Activated naive CD4-positive, alpha-beta T cell treated with anti-CD3 and anti-CD28 coated beads, Interleukin-2, amount 50 U/mL, for 72 hours (primary cell): ENCODE data around the gene ATP6V0A1. TPM values are rescaled to one million over a fixed set of nuclear protein-coding genes. Genes with fewer than 3 reads are reported as not detected.
A peak's percentile ranks its signal among the peaks of the same experiment; 100 is the strongest.

Experiments used
- ATAC-seq, 2 donors: fragments of 150-1000 bp; cut with Tn5 transposase; 2 replicates each; pipeline ENCODE4 v1.10.0; 2021; ENCODE audit warnings: mild to moderate bottlenecking in 2 of 2, moderate library complexity in 2 of 2
- DNase-seq, 2 donors: peaks; one replicate each; pipeline ENCODE4 v3.0.0; 2021 to 2022; ENCODE audit warnings: low spot score in 2 of 2
- H3K27ac Mint-ChIP-seq, 2 donors: one replicate each; pipeline ENCODE4 v1.8.0; 2022; ENCODE audit warnings: mild to moderate bottlenecking in 2 of 2, mixed read lengths in 2 of 2
- H3K36me3 Mint-ChIP-seq, 2 donors: one replicate each; pipeline ENCODE4 v1.8.0; 2022; ENCODE audit warnings: mixed read lengths in 2 of 2
- H3K9me3 Mint-ChIP-seq, 2 donors: one replicate each; pipeline ENCODE4 v1.8.0; 2022; ENCODE audit warnings: mixed read lengths in 2 of 2
- total RNA-seq, 2 donors: library from RNA; stranded (reverse); gene quantifications; one replicate each; pipeline ENCODE4 v1.2.3, GENCODE V29; 2022

Gene ATP6V0A1
- total RNA-seq, 2 donors from 2014 or later = 14.9 to 25.5 TPM

- ATAC-seq (no peak), DNase-seq (no peak)
- Mint-ChIP-seq H3K36me3 (peaks cover 0 to 4% of the 10 kb centered on the region in 2 donors), H3K9me3 (no peaks in the 10 kb centered on the region), H3K27ac (peak overlapping the region in 1 of 2 donors; percentile 70)
Observed at GRCh38 chr17:42520540-42520951, 61.9 kb downstream of the ATP6V0A1 start.

- no peak overlapping the region for H3K27ac Mint-ChIP-seq
- H3K9me3 Mint-ChIP-seq = no peaks in the 10 kb centered on the region
- ATAC-seq = peak; percentile 42 to 47
- no peak for DNase-seq
- H3K36me3 Mint-ChIP-seq = peaks cover 0 to 4% of the 10 kb centered on the region in 2 donors
Observed at GRCh38 chr17:42521036-42521435, 62.4 kb downstream of the ATP6V0A1 start.

- Mint-ChIP-seq H3K9me3 (no peaks in the 10 kb centered on the region), H3K27ac (no peak overlapping the region), H3K36me3 (peaks cover 0 to 4% of the 10 kb centered on the region in 2 donors)
- ATAC-seq (no peak), DNase-seq (no peak)
Observed at GRCh38 chr17:42521666-42522262, 63.1 kb downstream of the ATP6V0A1 start.

GRCh38 chr17:42522263-42522790, 63.6 kb downstream of the ATP6V0A1 start:
- Mint-ChIP-seq H3K27ac (peak overlapping the region in 1 of 2 donors; percentile 27), H3K9me3 (no peaks in the 10 kb centered on the region), H3K36me3 (peaks cover 0 to 4% of the 10 kb centered on the region in 2 donors)
- no peak for DNase-seq
- no peak for ATAC-seq

DNA sequence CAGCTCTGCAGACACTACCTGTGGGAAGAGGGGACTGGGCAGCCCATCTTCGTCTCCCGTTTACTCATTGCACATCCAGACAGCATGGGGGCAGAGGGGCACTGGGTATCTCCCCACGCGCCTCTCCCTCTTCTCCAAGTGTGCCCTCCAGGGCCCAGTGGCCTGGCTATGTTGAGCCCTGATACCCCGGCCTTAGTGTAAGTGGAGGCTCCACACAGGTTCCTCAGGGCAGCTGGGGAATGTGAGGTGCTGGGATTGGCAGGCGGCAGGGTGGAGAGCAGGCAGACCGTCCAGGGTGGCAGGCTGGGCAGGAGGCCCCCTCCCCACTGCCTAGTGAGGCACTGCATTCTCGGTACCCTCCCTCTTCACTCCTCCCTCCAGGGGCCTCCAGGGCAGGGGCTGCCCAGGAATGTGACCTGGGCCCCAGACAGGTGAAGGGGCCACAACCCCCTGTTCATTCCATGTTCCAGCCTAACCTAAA, 64.2 kb downstream of the ATP6V0A1 start:
- ATAC-seq (no peak), DNase-seq (no peak)
- peak overlapping the region in 1 of 2 donors; percentile 27 for H3K27ac Mint-ChIP-seq
- H3K9me3 Mint-ChIP-seq = no peaks in the 10 kb centered on the region
- H3K36me3 Mint-ChIP-seq = peaks cover 0 to 4% of the 10 kb centered on the region in 2 donors

DNA sequence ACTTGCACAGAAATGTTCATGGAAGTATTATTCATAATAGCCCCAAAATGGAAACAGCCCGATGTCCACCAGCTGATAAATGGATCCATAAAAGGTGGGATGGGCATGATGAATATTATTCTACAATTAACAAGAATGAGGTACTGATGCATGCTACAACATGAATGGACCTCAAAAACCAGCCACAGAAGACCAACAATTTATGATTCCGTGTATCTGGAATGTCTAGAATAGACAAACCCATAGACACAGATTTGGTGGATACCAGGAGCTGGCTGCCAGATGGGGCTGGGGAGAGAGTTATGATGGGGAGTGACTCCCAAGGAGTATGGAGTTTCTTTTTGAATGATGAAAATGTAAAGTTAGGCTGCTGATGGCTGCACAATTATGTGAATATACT, 66.5 kb downstream of the ATP6V0A1 start:
- no peaks in the 10 kb centered on the region for H3K9me3 Mint-ChIP-seq
- no peak for ATAC-seq
- no peak for DNase-seq
- peaks cover 0 to 4% of the 10 kb centered on the region in 2 donors for H3K36me3 Mint-ChIP-seq
- H3K27ac Mint-ChIP-seq = no peak overlapping the region

- Mint-ChIP-seq H3K27ac (no peak overlapping the region), H3K9me3 (no peaks in the 10 kb centered on the region), H3K36me3 (peaks cover 0 to 4% of the 10 kb centered on the region in 2 donors)
- ATAC-seq = no peak
- no peak for DNase-seq
Observed at GRCh38 chr17:42526031-42526444, 67.4 kb downstream of the ATP6V0A1 start.

DNA sequence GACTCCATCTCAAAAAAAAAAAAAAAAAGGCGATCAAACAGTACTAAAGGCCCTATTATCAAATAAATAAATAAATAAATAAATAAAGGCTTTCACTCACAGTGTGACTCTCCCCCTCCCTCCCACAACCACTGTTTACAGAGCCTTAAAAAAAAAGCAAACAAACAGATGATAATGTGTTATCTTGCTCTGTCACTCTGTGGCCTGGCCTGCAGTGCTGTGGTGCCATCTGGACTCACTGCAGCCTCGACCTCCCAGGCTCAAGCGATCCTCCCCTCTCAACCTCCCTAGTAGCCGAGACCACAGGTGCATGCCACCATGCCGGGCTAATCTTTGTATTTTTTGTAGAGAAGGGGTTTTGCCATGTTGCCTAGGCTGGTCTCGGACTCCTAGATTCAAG, 69.3 kb downstream of the ATP6V0A1 start:
- DNase-seq (no peak), ATAC-seq (no peak)
- Mint-ChIP-seq H3K27ac (no peak overlapping the region), H3K36me3 (no peaks in the 10 kb centered on the region), H3K9me3 (no peaks in the 10 kb centered on the region)

- H3K36me3 Mint-ChIP-seq = no peaks in the 10 kb centered on the region
- no peak overlapping the region for H3K27ac Mint-ChIP-seq
- ATAC-seq (no peak), DNase-seq (no peak)
- no peaks in the 10 kb centered on the region for H3K9me3 Mint-ChIP-seq
Observed at GRCh38 chr17:42529061-42529460, 70.4 kb downstream of the ATP6V0A1 start.

- DNase-seq (no peak), ATAC-seq (no peak)
- H3K9me3 Mint-ChIP-seq = no peaks in the 10 kb centered on the region
- peak overlapping the region in 1 of 2 donors; percentile 29 for H3K27ac Mint-ChIP-seq
- H3K36me3 Mint-ChIP-seq = peaks cover 0 to 5% of the 10 kb centered on the region in 2 donors
Observed at GRCh38 chr17:42530952-42531454, 72.3 kb downstream of the ATP6V0A1 start.

DNA sequence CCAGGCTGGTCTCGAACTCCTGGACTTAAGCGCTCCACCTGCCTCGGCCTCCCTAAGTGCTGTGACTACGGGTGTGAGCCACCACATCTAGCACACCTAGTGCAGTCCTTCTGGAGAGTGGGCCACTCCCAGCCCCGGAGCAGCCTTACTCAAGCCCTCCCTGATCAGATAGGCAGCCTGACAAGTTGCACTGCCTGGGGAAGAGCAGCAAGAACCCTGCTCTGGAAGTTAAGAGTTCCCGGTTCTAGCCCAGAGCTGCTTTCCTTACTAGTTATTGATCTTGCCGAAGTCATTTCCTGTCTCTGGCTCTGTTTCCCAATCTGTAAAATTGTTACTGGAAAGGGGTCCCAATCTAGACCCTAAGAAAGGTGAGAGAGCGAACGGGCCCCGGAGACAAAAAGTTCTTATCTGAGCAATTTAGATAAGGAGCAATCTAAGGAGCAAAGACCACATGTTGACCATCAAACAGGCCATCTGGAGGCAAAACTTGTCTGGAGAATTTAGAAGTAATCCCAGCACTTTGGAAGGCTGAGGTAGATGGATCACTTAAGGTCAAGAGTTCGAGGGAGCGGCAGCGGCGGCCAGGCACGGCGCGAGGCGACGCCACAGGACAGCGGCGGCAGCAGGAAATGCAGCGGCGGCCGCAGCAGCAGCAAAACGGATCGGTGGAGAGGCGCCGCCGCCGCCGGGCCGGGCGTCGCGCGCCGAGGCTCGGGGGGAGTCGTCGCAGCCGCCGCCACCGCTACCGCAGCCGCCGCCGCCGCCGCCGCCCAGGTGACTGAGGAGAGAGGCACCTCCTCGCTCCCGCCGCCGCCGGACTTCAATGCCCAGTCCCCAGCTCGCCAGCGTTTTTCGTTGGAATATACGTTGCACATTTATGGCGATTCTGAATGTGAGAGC, 73.0 kb downstream of the ATP6V0A1 start:
- H3K27ac Mint-ChIP-seq = peak overlapping the region in 1 of 2 donors; percentile 29
- ATAC-seq (peak; percentile 16 to 23), DNase-seq (peak in 1 of 2 donors; percentile 64)
- H3K9me3 Mint-ChIP-seq = no peaks in the 10 kb centered on the region
- peaks cover 0 to 5% of the 10 kb centered on the region in 2 donors for H3K36me3 Mint-ChIP-seq

DNA sequence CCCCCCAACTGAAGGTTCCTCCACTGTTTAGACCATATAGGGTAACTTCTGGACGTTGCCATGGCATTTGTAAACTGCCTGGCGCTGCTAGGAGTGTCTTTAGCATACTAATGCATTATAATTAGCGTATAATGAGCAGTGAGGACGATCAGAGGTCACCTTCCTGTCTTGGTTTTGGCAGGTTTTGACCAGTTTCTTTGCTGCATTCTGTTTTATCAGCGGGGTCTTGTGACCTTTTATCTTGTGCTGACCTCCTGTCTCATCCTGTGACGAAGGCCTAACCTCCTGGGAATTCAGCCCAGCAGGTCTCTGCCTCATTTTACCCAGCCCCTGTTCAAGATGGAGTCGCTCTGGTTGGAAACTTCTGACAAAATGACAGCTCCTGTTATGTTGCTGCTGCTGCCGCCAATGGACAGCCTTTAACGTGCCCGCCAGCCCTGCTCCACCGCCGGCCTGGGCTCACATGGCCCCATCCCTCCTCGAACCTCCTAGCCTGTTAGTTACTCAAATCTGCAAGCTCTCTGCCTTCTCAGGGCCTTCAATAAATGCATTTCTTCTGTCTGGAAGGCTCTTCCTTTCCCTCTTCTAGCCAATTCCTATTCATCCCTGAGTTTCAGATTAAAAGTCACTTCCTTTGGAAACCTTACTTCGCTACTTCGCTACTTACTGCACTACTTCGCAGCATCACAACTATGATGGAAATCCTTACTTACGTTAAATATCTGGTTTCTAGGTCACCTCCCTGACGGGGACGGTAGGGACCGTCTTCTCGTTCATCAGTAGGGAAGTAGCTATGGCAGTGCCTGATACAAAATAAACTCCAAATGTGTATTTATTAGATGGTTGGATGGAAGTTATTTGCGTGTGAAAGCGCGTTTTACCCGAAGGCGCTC, 76.7 kb downstream of the ATP6V0A1 start:
- peaks cover 5 to 8% of the 10 kb centered on the region in 2 donors for H3K36me3 Mint-ChIP-seq
- DNase-seq = no peak
- no peaks in the 10 kb centered on the region for H3K9me3 Mint-ChIP-seq
- ATAC-seq = no peak
- peak overlapping the region; percentile 46 to 97 for H3K27ac Mint-ChIP-seq

GRCh38 chr17:42536048-42536371, 77.3 kb downstream of the ATP6V0A1 start, which contains the start of gene NAGLU:
Gene NAGLU (plus strand): TSS chr17:42536241. CDS start chr17:42536273, 32 bp downstream.
- peak within 1 kb of the TSS; percentile 92 to 97 for H3K27ac Mint-ChIP-seq
- ATAC-seq (peak; percentile 90 to 92), DNase-seq (peak; percentile 90 to 93)
- peaks cover 7 to 14% of the 10 kb centered on the region in 2 donors for H3K36me3 Mint-ChIP-seq
- no peaks in the 10 kb centered on the region for H3K9me3 Mint-ChIP-seq

- Mint-ChIP-seq H3K27ac (peak overlapping the region; percentile 92 to 97), H3K9me3 (no peaks in the 10 kb centered on the region), H3K36me3 (peaks cover 12 to 16% of the 10 kb centered on the region in 2 donors)
- peak; percentile 75 to 85 for ATAC-seq
- peak; percentile 77 to 89 for DNase-seq
Observed at GRCh38 chr17:42536372-42537155, 77.9 kb downstream of the ATP6V0A1 start.

DNA sequence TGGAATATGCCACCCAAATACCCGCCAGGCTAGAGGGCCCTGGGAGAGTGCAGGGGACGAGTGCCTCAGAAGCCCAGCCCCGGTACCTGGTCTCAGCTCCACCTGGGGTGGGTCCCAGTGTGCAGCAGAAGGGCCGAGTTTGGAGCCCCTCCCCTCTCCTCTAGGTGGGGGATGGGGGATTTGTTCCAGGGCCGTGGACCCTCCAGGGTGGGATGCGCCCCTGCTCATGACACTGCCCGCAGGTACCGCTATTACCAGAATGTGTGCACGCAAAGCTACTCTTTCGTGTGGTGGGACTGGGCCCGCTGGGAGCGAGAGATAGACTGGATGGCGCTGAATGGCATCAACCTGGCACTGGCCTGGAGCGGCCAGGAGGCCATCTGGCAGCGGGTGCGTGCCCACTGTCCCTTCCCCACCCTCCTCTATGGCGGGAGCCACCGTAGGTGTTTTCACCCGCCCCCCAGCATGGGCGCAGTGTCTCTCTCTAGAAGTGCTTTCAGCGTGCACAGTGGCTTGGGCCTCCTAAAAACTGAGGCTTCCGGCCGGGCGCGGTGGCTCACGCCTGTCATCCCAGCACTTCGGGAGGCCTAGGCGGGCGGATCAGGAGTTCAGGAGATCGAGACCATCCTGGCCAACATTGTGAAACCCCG, 78.6 kb downstream of the ATP6V0A1 start:
- ATAC-seq = no peak
- DNase-seq = no peak
- Mint-ChIP-seq H3K27ac (peak overlapping the region in 1 of 2 donors; percentile 97), H3K36me3 (peaks cover 13 to 16% of the 10 kb centered on the region in 2 donors), H3K9me3 (no peaks in the 10 kb centered on the region)
